Measurements from ENCODE around the gene MAP6D1. TPM values are rescaled to one million over a fixed set of nuclear protein-coding genes. Genes with fewer than 3 reads are reported as not detected.
A peak's percentile ranks its signal among the peaks of the same experiment; 100 is the strongest.

MAP6D1 gene
- total RNA-seq, 1 experiment from 2014 or later: 12.6 TPM

GRCh38 chr3:183817639-183818038 lies 7.7 kb downstream of the MAP6D1 start:
- TF ChIP-seq EZH2phosphoT487 (IDR thresholded peaks at IDR 0.05; ENCODE audit: borderline replicate concordance, low read length): no peak
- no peak for TF ChIP-seq EZH2 (IDR thresholded peaks at IDR 0.05; ENCODE audit: low read length, unreplicated experiment)
- no peak for TF ChIP-seq CTCF (conservative IDR thresholded peaks at IDR 0.05; ENCODE audit: low read depth, low read length)
- Histone ChIP-seq H2AFZ (ENCODE audit: low read length) (no peak overlapping the region), H3K27me3 (ENCODE audit: low read length) (no peaks in the 10 kb centered on the region), H3K79me2 (ENCODE audit: low read length) (no peaks in the 10 kb centered on the region), H3K9me2 (replicated peaks; ENCODE audit: low read length) (no peaks in the 10 kb centered on the region), H3K9ac (ENCODE audit: low read length) (no peak overlapping the region), H3K4me3 (ENCODE audit: low read length) (no peak overlapping the region), H3K36me3 (ENCODE audit: low read depth, low read length) (0 out of 2 replicates have a peak, but pooled peaks cover 3% of the 10 kb centered on the region), H3K27ac (ENCODE audit: low read length) (no peak overlapping the region), H3K9me3 (ENCODE audit: low read length) (no peaks in the 10 kb centered on the region), H4K20me1 (ENCODE audit: low read length) (no peaks in the 10 kb centered on the region), H3K4me2 (ENCODE audit: low read length) (no peak overlapping the region), H3F3A (ENCODE audit: low read length, unreplicated experiment) (no peaks in the 10 kb centered on the region), H3K4me1 (ENCODE audit: insufficient read depth, low read length) (no peaks in the 10 kb centered on the region)
- ChIA-PET POLR2A (ENCODE audit: unreplicated experiment) (no interaction called here), CTCF (no interaction called here)
- ATAC-seq (no peak), DNase-seq (no peak)
- intact Hi-C loops (cut with micrococcal nuclease): no loop called here
- no TSS peak for BruUV-seq (replicated peaks)

GRCh38 chr3:183816681-183817510 lies 8.5 kb downstream of the MAP6D1 start:
- Histone ChIP-seq H3K27me3 (ENCODE audit: low read length) (no peaks in the 10 kb centered on the region), H2AFZ (ENCODE audit: low read length) (no peak overlapping the region), H3K4me3 (ENCODE audit: low read length) (no peak overlapping the region), H3K9me3 (ENCODE audit: low read length) (no peaks in the 10 kb centered on the region), H3F3A (ENCODE audit: low read length, unreplicated experiment) (no peaks in the 10 kb centered on the region), H3K27ac (ENCODE audit: low read length) (no peak overlapping the region), H3K9me2 (replicated peaks; ENCODE audit: low read length) (no peaks in the 10 kb centered on the region), H3K4me2 (ENCODE audit: low read length) (no peak overlapping the region), H3K4me1 (ENCODE audit: insufficient read depth, low read length) (no peaks in the 10 kb centered on the region), H3K36me3 (ENCODE audit: low read depth, low read length) (0 out of 2 replicates have a peak, but pooled peaks cover 3% of the 10 kb centered on the region), H4K20me1 (ENCODE audit: low read length) (no peaks in the 10 kb centered on the region), H3K79me2 (ENCODE audit: low read length) (no peaks in the 10 kb centered on the region), H3K9ac (ENCODE audit: low read length) (no peak overlapping the region)
- no peak for DNase-seq
- TF ChIP-seq EZH2 (IDR thresholded peaks at IDR 0.05; ENCODE audit: low read length, unreplicated experiment) (no peak), CTCF (conservative IDR thresholded peaks at IDR 0.05; ENCODE audit: low read depth, low read length) (no peak), EZH2phosphoT487 (IDR thresholded peaks at IDR 0.05; ENCODE audit: borderline replicate concordance, low read length) (no peak)
- no TSS peak for BruUV-seq (replicated peaks)
- ChIA-PET CTCF (no interaction called here), POLR2A (ENCODE audit: unreplicated experiment) (no interaction called here)
- intact Hi-C loops (cut with micrococcal nuclease): no loop called here
- ATAC-seq: no peak

- Histone ChIP-seq H3K4me3 (ENCODE audit: low read length) (no peak overlapping the region), H3K27me3 (ENCODE audit: low read length) (no peaks in the 10 kb centered on the region), H3K36me3 (ENCODE audit: low read depth, low read length) (peaks cover 3% of the 10 kb centered on the region; the same call in 1 of the 2 replicates), H3K79me2 (ENCODE audit: low read length) (no peaks in the 10 kb centered on the region), H3K9me3 (ENCODE audit: low read length) (no peaks in the 10 kb centered on the region), H3K27ac (ENCODE audit: low read length) (no peak overlapping the region), H3K9ac (ENCODE audit: low read length) (no peak overlapping the region), H2AFZ (ENCODE audit: low read length) (no peak overlapping the region), H3K4me2 (ENCODE audit: low read length) (no peak overlapping the region), H4K20me1 (ENCODE audit: low read length) (no peaks in the 10 kb centered on the region), H3F3A (ENCODE audit: low read length, unreplicated experiment) (no peaks in the 10 kb centered on the region), H3K4me1 (ENCODE audit: insufficient read depth, low read length) (no peaks in the 10 kb centered on the region), H3K9me2 (replicated peaks; ENCODE audit: low read length) (no peaks in the 10 kb centered on the region)
- TSS peak; percentile 4 for BruUV-seq (replicated peaks)
- CTCF ChIA-PET: interaction anchor here (0.5 kb wide), 1 partner anchor 186 kb away, joined by 3 read pairs; no protein-coding TSS in a partner anchor
- TF ChIP-seq CTCF (conservative IDR thresholded peaks at IDR 0.05; ENCODE audit: low read depth, low read length): no peak
- no peak for TF ChIP-seq EZH2 (IDR thresholded peaks at IDR 0.05; ENCODE audit: low read length, unreplicated experiment)
- no peak for TF ChIP-seq EZH2phosphoT487 (IDR thresholded peaks at IDR 0.05; ENCODE audit: borderline replicate concordance, low read length)
- DNase-seq (no peak), ATAC-seq (no peak)
- intact Hi-C loops (cut with micrococcal nuclease): no loop called here
- POLR2A ChIA-PET (ENCODE audit: unreplicated experiment): no interaction called here
Measured at GRCh38 chr3:183815951-183816475, 9.4 kb downstream of the MAP6D1 start.

Data from PC-3 (cell line).